ENCODE measurements around the gene GPR107.

The GPR107 gene

DNA sequence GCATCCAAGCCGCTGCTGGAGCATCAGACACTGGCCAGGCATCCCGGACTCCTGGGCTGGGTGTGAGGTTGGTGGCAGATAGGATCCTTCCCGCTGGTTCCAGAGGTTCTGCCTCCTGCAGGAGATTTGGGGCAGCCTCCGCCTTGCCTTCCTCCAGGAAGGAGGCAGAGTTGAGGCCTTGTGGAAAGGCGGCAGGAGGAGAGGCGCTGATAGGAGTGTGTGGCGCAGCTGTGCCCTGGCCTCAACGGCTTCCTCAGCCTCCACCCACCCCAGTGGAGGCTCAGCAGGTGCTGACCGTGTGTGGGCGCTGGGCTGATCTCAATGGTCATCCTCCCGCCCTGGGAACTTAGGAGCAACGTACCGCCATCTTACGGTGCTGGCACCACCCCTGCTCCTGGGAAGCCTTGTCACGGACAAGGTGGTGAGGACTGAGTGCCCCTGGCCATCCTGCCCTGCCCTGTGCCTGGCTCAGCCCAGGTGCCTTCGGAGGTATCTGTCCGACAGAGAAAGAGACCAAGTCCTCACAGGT lies 128.7 kb downstream of the GPR107 start:
- DNase-seq (no peak), ATAC-seq (replicated peaks) (no peak)
- H3K4me1 Mint-ChIP-seq = peaks cover 0 to 5% of the 10 kb centered on the region in 2 donors
- no peaks in the 10 kb centered on the region for H3K9me3 Mint-ChIP-seq
- no peak overlapping the region for H3K4me3 Mint-ChIP-seq
- peaks cover 9 to 27% of the 10 kb centered on the region in 2 donors for H3K27me3 Mint-ChIP-seq
- H3K27ac Mint-ChIP-seq = no peak overlapping the region
- peaks cover 0 to 1% of the 10 kb centered on the region in 2 donors for H3K36me3 Mint-ChIP-seq

DNA sequence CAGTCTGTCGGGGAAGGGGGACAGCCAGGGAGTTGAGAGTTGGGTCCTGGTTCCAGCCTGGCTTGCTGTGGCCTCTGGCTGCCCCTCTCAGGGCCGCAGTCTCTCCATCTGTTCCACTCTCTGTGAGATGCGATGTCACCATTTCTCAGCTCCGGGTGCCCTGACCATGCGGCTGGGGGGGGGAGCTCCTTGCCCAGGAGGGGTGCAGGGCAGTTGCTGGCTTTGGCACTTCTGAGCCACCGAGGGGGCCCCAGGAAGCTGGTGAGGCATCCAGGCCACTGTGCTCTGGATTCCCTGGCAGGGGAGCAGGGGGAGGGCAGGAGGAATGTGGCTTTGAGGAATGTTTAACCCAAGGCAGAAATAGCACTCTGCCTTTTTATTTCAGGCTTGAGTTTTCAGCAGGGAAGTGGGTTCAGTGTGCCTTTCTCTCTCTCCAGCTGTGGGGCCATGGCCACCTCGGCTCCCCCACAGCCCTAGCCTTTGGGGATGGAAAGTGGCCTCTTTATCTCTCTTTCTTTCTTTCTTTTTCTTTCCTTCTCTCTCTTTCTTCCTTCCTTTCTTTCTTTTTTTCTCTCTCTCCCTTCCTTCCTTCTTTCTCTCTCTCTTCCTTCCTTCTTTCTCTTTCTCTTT lies 129.5 kb downstream of the GPR107 start:
- peaks cover 6 to 29% of the 10 kb centered on the region in 2 donors for H3K27me3 Mint-ChIP-seq
- no peaks in the 10 kb centered on the region for H3K9me3 Mint-ChIP-seq
- no peak for DNase-seq
- no peak overlapping the region for H3K27ac Mint-ChIP-seq
- H3K4me3 Mint-ChIP-seq = no peak overlapping the region
- peaks cover 0 to 1% of the 10 kb centered on the region in 2 donors for H3K36me3 Mint-ChIP-seq
- ATAC-seq (replicated peaks) = no peak
- H3K4me1 Mint-ChIP-seq = peaks cover 0 to 5% of the 10 kb centered on the region in 2 donors

DNA sequence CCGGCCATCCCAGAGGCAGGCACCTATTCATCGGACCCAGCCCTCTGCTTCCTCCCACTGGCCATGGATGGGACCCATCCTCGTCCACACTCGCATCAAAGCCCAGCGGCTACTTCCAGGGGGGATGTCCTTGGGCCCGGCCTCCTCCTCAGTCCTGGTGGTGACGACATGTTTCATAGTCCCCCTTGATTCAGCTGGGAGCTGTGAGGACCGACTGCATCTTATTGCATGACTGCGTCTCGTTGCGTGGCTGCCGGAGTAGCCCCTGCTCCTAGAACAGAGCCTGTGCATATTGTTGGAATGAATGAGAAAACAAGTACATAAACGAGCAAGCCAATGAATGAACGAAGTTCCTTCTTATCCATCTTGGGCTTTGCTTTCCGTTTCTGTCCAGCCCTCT lies 131.3 kb downstream of the GPR107 start:
- DNase-seq (no peak), ATAC-seq (replicated peaks) (no peak)
- Mint-ChIP-seq H3K4me1 (peaks cover 0 to 5% of the 10 kb centered on the region in 2 donors), H3K27me3 (peaks cover 6 to 29% of the 10 kb centered on the region in 2 donors), H3K4me3 (no peak overlapping the region), H3K27ac (no peak overlapping the region), H3K9me3 (no peaks in the 10 kb centered on the region), H3K36me3 (peaks cover 0 to 1% of the 10 kb centered on the region in 2 donors)

DNA sequence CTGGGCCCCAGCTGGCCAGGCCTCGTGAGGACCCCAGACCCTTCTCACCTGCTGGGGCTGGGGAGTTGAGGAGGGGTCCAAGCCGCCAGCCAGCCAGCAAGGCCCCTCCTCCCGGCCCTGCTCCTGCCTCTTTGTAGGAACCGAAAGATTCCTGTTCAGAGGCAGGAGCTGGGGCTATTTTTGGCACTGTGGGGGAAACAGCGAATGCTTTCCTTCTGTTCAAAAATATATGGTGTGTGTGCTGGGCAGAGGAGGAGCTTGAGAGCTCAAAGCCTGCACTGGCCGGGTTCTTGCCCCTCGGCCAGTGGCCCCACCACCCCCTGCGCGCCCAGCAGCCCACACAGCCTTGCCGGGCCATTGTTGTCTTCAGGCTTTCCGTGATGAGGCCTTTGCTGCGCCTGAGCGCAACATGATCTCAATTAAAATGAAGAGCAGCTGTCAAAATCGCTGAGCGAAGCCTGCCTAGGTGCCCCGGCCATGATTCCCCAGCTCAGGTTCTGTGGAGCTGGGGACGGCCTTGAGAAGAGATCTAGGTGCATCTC lies 131.9 kb downstream of the GPR107 start:
- H3K27ac Mint-ChIP-seq = no peak overlapping the region
- H3K9me3 Mint-ChIP-seq = no peaks in the 10 kb centered on the region
- H3K36me3 Mint-ChIP-seq = peaks cover 0 to 1% of the 10 kb centered on the region in 2 donors
- peaks cover 0 to 5% of the 10 kb centered on the region in 2 donors for H3K4me1 Mint-ChIP-seq
- DNase-seq (no peak), ATAC-seq (replicated peaks) (no peak)
- no peak overlapping the region for H3K4me3 Mint-ChIP-seq
- peaks cover under 1 to 29% of the 10 kb centered on the region in 2 donors for H3K27me3 Mint-ChIP-seq

DNA sequence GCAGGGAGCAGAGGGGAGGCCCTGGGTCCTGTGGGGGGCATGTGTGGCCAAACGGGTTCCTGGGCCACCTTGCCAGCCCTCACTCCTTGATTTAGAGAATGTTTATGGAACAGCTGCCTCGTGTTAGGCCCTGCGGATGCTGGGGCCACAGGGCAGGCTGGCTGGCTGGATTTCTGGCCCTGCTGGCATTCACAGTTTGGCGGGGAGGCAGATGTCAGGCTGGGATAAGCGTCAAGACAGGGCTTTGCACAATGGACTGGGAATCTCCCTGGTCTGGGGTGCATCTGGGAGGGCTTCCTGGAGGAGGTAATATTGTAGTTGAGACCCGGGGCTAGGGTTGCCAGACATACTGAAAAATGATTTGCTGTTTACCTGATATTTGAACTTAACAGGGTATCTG lies 132.3 kb downstream of the GPR107 start:
- H3K36me3 Mint-ChIP-seq = peaks cover 0 to 1% of the 10 kb centered on the region in 2 donors
- H3K9me3 Mint-ChIP-seq = no peaks in the 10 kb centered on the region
- H3K4me1 Mint-ChIP-seq = peaks cover 1 to 5% of the 10 kb centered on the region in 2 donors
- peak overlapping the region; percentile 53 for H3K27ac Mint-ChIP-seq
- no peak for ATAC-seq (replicated peaks)
- peaks cover 2 to 28% of the 10 kb centered on the region in 2 donors for H3K27me3 Mint-ChIP-seq
- H3K4me3 Mint-ChIP-seq = no peak overlapping the region
- DNase-seq = no peak

DNA sequence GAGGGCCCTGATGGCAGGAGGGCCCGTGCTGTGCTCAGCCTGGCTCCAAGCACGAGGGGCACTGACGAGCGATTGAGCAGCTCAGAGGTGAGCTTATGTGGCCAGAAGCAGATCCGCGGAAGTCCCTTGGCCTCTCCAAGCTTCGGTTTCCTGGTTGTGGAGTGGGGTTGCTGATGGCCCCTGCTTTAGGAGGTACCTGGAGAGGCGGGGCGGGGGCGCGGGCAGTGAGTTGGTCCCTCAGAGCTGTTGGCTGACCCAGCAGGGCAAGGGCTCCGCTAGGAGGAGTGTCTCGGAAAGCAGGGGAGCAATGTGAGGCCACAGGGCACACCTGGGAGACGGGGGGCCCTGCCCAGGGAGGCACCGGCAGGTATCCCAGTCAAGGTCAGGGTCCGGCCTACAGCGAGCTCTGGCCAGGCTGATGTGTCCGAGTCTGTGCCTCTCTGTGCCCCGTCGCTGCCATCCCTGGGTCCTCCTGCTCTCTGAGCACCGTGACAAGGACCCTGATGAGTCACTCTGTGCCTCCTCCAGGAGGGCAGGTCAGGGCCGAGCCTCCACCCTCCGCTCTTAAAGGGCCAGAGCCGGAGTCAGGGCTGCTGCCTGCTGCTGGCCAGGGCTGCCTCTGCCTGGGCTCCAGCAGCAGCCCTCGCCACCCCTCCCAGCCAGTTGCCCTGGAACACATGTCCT lies 133.3 kb downstream of the GPR107 start:
- Mint-ChIP-seq H3K9me3 (no peaks in the 10 kb centered on the region), H3K36me3 (no peaks in the 10 kb centered on the region), H3K27ac (no peak overlapping the region), H3K4me3 (no peak overlapping the region), H3K27me3 (peaks cover 7 to 26% of the 10 kb centered on the region in 2 donors), H3K4me1 (peaks cover 0 to 1% of the 10 kb centered on the region in 2 donors)
- ATAC-seq (replicated peaks) (peak in 1 of 2 donors; percentile 38), DNase-seq (no peak)

DNA sequence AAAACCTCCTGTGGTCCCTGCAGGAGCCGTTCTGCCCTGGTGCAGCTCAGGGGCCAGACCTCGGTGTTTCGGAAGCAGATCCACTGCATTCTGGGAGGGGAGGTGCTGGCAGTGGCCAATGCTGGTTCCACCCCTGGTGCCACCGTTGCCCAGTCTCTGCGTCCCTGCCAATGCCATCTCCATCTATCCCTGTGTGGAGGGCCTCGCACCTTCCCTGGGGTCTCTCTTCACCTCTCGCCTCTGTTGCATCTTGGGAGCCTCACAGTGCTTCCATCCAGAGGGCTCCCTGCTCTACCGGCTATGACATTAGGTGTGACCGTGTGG lies 133.8 kb downstream of the GPR107 start:
- H3K27ac Mint-ChIP-seq = no peak overlapping the region
- H3K9me3 Mint-ChIP-seq = no peaks in the 10 kb centered on the region
- no peaks in the 10 kb centered on the region for H3K36me3 Mint-ChIP-seq
- H3K4me3 Mint-ChIP-seq = no peak overlapping the region
- ATAC-seq (replicated peaks) = no peak
- H3K4me1 Mint-ChIP-seq = peaks cover 0 to 1% of the 10 kb centered on the region in 2 donors
- peaks cover 10 to 26% of the 10 kb centered on the region in 2 donors for H3K27me3 Mint-ChIP-seq
- no peak for DNase-seq

DNA sequence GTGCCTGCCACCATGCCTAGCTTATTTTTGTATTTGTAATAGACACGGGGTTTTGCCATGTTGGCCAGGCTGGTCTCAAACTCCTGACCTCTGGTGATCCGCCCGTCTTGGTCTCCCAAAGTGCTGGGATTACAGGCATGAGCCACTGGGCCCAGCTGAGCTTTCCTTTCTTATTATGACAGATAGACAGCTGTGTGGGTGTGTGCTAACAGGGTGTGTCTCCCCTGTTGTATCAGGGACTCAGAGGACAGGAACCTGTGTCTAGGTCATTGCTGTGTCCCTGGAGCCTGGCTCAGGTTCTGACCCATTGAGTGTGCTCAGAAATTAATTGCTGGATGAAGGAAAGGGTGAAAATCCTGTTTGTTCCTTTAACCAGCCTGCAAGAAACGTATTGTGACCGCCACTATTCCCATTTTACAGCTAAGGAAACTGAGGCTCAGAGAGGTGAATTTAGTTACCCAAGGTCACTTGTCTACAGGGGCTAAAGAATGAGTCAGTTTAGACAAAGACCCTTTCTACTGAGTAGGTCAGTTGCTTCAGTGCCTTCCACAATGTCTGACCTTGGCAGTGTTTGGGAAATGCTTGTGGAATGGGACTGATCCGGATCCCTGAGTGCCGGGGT lies 135.3 kb downstream of the GPR107 start:
- DNase-seq = no peak
- Mint-ChIP-seq H3K27ac (no peak overlapping the region), H3K27me3 (peaks cover 21 to 30% of the 10 kb centered on the region in 2 donors), H3K9me3 (no peaks in the 10 kb centered on the region), H3K4me1 (peaks cover 5 to 6% of the 10 kb centered on the region in 2 donors), H3K4me3 (no peak overlapping the region), H3K36me3 (no peaks in the 10 kb centered on the region)
- no peak for ATAC-seq (replicated peaks)

Measured in stimulated activated naive B cell treated with anti-CD40 and anti-IgM and Interleukin-4, amounts not matched to agents 10 μg/mL and 1 μg/mL and 100 μg/mL, for 72 hours (primary cell).